SH-SY5Y (cell line): ENCODE results near the gene ONECUT3.

ENCODE experiments used
- GATA2 ChIP-seq: IDR thresholded peaks from 2 replicates; pipeline ENCODE4 v1.6.1; 2011; ENCODE audit warnings: mild to moderate bottlenecking, low read depth, low read length
- GATA3 ChIP-seq: IDR thresholded peaks from 2 replicates; pipeline ENCODE4 v1.6.1; 2011; ENCODE audit warnings: low read depth, mild to moderate bottlenecking, low read length, moderate library complexity

The ONECUT3 gene

DNA sequence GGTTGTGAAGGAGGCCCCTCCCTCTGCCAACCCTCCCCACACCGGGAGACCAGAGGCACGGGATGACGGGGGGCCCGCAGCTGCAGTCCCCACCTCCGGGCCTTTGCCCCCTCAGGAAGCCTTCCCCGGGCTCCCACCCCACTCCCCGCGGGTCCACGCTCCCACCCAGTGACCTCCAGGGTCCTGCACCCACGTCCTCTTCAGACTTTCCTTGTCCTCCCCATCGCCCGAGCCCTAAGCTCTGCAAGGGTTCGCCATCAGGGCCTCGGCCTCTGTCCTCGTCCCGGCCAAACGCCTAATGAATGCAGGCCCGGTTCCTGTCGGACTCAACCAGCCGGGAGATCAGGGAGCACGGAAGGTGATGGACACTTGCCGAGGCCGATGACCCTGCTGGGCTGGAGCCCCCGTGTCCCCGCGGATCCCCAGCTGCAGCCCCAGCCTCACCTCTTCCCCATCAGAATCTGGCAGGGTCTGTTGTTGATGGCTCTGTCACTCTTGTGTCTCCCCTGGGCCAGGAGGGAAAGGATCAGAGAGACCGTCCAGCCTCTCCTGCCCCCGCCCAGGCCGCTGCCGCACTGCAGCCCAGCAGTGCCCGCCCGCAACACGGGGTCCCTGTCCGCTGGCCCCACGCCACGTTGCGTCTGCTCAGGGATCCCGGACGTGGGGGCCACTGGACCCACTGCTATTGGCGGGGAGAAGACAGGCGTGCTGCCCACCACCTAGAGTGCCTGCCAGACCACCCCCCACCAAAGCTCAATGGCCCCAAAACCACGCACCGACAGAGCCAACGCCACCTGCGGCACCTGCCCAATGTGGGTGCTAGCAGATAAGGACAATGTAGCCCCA, 53.1 kb downstream of the ONECUT3 start:
- TF ChIP-seq GATA2 (no peak), GATA3 (no peak)

DNA sequence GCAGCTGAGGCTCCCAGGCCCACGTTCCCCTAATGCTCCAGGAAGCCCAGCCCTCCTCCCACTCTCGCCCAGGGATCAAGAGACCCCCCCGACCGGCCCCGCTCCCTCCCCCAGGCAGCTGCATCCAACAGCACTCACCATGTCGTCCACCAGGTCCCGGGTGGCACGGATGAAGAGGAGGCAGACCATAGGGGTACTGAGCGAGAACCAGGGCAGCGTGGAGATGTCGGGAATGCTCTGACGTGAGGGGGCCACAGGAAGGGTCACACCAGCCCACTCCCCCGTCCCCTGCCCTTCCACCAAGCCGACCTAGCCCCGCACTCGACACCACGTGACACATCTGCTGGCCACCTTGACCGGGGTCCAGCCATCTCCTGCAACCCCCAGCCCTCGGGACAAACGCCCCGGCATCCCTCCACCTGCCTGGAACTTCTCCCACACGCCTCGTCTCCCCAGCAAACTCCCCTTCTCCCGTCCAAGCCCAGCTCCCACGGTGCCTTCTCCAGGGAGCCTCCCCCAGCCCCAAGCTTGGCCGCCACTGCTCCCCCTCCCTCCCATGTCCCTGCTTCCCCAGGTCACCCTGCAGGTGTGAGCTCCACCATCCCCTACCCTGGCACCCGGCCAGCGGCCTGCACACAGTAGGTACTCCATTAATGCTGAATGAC, 53.9 kb downstream of the ONECUT3 start:
- TF ChIP-seq GATA3 (no peak), GATA2 (no peak)

DNA sequence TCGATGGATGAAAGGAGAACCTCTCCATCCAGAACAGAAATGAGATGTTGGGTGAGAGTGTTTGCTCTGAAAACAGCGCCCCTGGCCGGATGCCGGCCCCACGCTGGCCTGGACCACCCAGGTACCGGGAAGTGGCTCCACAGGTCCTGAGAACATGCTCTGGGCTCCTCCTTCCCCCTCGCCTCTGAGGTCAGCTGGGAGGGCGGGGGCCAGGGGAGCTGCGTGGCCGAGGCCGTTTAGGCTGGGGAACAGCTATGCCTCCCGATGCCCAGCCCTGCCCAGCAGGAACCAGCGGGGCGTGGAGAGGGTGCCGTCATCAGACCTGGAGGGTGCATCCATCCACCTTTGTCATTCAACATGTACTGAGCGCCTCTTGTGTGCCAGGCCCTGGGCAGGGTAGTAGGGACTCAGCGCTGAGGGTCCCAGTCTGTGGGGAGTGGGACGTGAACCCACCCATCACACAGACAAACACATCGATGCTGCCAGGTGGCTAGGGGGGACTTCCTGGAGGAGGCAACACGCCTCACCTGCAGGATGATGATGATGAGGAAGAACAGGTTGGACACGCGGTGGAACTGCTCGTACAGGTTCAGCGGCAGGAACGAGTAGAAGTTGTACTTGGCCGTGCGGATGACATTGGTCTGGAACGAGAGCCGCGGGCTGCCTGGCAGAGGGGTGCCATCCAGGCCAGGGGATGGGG, 54.5 kb downstream of the ONECUT3 start:
- TF ChIP-seq GATA3 (no peak), GATA2 (no peak)

DNA sequence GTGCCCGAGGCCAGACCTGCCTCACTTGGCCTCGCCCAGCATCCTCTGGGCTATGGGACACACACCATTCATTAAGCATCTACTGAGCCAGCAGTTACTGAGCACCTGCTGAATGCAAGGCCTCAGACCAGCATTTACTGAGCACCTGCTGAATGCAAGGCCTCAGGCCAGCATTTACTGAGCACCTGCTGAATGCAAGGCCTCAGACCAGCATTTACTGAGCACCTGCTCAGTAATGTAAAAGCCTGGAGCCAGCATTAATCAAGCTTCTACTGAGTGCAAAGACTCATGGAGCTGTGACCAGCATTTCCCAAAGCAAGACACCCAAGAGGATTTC, 55.1 kb downstream of the ONECUT3 start:
- TF ChIP-seq GATA3 (no peak), GATA2 (no peak)

DNA sequence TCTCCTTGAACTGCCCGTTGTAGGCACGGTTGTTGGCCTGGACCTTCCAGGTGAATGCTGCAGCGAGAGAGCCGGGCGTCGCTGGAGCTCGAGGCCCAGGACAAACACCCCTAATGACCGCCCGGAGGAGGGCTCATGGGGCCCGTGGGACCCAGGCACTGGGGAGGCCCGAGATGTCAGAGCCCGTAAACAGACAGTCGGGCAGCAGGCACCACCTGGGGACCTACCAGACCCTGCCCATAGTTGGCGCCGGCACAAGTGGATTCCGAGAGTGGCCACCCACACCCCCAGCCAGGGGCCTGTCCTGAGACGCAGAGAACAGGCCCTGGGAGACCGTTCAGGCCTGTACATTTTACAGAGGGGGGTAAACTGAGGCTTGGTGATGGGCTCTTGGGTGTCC, 56.4 kb downstream of the ONECUT3 start:
- no peak for TF ChIP-seq GATA3
- TF ChIP-seq GATA2: no peak

DNA sequence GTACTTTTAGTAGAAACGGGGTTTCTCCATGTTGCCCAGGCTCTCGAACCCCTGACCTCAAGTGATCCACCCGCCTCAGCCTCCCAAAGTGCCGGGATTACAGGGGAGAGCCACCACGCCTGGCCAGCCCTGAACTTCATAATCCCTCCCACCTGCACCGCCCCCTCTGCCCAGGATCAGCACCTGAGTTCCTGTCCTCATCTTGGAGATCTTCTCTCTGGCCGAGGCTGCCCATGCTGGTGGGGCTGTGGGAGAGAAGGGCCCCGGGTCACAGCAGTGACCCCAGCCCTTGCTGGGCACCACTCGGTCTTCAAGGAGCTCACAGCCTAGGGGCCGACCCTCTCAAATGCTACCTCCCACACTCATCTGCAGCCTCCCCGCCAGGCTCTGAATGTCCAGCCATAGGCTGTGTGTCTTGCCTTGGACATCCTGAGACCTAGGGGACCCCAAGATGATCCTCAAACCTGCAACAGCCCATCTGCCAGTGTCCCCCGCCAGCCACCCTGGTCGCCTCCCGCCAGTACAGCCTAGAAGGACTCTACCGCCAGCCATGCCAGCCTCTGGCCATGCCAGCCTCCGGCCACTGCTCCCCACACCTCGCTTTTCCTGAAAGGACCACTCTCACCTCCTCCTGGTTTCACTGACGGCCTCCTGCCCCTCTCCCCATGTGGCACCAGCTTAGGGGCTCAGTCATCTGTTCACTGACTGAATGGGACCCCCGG, 57.3 kb downstream of the ONECUT3 start:
- no peak for TF ChIP-seq GATA2
- no peak for TF ChIP-seq GATA3

DNA sequence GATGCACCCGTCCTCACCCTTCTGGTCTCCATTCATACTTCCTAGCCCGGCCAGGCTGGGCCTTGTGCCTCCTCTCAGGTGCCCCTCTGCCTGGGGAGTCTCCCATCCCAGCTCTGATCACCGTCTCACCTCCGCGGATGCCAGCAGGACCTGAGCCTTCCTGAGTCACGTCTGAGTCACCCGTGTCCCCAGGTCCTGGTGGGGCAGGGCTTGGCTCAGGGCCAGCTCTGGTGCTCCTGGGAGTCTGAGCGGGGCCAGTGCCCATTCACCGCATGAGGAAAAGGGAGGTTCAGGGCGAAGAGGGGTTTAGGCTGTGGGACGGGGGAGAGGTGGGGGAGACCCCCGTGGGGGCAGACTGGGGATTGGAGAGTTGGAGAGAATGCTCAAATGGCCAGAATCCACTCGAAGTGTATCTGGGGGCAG, 58.2 kb downstream of the ONECUT3 start:
- no peak for TF ChIP-seq GATA3

DNA sequence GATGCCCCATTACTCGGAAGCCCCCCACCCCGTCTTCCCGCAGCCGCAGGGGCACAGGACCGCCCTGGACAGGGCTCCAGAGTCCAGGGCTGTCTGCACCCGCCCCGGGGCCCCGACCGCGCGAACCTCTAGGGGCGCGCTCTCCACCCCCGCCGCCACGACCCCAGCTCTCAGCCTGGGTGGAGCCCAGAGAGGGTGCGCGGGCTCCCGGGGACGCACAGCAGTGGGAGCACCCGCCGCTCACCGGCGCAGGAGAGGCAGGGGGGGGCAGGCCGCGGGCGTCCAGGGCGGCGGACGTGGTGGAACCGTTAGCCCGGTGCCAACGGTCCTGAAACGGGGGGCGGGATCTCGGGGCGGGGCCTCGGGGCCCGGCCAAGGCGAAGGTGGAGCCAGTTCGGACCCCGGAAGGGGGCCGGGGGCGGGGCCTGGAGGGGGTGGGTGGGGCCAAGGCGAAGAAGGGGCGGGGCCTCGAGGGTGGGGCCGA, 58.7 kb downstream of the ONECUT3 start, which contains the start of gene ATP8B3:
TSS of gene ATP8B3 (minus strand) at position 335 of the 484 bp plus-strand sequence. CDS start 540 bp downstream, outside the sequence.
- TF ChIP-seq GATA3 (no peak), GATA2 (no peak)

DNA sequence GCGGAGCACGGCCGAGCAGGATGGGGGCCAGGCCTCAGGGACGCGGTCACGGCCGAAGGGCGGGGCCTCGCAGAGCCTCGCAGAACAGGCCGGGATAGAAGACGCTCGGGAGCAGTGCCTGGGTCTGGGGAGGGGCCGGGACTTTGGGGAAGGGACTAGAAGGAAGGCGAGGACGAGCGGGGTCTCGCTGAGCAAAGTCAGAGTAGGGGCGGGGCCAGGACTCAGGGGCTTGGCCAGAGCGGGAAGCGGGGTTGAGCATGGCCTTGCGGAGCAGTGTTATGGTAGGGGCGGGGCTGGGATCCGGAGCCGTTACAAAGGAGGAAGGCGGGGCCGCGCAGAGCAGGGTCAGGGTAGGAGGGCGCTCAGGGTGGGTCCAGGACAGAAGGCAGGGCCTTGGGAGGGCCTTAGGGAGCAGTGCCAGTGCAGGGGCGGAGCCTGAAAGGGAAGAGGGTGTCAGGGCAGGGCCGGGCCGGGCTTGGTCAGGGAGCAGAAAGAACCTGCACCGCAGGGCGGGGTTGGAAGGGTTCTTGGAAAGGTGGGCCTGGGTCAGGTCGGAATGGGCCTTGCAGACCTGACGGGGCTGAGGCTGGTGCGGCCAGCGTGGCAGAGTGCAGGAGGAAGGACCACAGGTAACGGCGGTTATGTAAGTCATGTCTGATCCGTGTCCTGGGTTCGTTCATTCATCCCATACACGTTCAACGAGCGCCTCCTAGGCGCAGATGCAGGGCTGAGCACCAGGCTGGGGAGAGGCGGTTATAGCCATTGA, 59.3 kb downstream of the ONECUT3 start:
- no peak for TF ChIP-seq GATA2
- no peak for TF ChIP-seq GATA3

DNA sequence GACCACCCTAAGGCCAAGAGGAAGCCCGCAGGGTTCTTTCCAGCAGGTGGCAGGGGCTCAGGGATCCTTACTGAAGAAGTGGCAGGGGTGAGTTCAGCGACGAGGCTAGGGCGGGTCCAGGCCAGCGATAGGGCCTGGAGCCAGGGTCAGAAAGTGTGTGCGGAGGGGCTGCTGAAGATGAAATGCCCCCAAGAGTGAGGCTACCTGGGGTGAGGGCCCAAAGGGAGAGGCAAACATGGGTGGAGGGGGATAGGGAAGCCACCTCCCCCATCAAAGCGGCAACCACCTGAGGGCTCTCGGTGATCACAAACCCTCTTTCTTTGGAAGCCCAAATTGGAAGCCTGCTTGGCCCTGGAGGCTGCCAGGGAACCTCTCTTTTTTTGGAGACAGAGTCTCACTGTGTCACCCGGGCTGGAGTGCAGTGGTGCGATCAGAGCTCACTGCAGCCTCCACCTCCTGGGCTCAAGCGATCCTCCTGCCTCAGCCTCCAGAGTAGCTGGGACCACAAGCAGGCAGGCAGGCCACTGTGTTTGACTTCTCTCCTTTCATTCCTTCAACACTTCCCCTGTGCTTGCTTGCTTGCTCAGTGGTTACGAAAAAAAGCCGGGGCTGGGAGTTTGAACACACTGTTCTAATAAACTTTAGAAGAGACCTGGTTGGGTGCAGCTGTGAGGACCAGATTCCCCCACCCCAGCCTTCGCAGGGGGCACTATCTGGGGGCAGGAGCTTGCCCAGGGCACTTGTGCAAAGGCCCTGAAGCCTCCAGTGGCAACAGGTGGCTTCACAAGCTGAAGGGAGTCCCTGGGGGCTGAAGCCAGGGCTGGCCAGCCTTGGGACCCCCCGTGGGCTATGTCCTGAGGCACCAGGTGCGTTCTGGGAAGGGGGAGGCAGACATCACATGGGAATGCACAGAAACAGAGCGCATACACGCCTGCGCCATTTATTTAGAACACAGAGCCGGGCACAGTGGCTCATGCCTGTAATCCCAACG, 60.2 kb downstream of the ONECUT3 start:
- TF ChIP-seq GATA3 (no peak), GATA2 (no peak)

DNA sequence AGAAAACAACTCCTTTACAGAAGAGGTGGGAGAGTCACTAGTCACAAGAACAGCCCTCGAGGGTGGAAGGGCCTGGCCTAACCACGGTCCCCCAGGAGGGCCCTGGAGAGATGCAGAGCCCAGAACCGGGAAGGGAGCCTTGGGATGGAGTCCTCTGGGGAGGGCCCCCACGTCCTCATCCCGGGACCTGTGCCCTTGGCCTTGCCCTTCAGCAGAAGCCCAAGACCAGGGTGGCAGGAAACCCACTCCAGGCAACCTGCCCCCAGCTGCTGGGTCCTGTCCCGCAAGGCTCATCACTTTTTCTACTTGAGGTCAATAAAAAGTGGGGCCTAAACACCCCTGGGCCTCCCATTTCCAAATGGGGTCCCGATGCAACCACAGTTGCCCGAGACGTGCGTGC, 61.1 kb downstream of the ONECUT3 start:
- no peak for TF ChIP-seq GATA3
